OCI-LY3 (cell line): ENCODE measurements around the gene BST1.

ENCODE experiments used
- H2AFZ ChIP-seq: fragments of 200-600, 300-600 bp; shearing (Covaris generic); 2 replicates; pipeline ENCODE4 v1.6.0; 2014; ENCODE audit warnings: antibody characterized with exemption, low read depth, low read length
- H3K27ac ChIP-seq: fragments of 200-600, 300-600 bp; sonication (generic); 2 replicates; pipeline ENCODE4 v1.5.1; 2014; ENCODE audit warnings: mild to moderate bottlenecking, low read length, moderate library complexity, mixed read lengths
- H3K27me3 ChIP-seq: fragments of 200-600, 300-600 bp; sonication (generic); 2 replicates; pipeline ENCODE4 v1.6.1; 2014; ENCODE audit warnings: low read depth, low read length, mixed read lengths
- H3K36me3 ChIP-seq: fragments of 200-600, 300-600 bp; sonication (generic); replicated peaks from 2 replicates; pipeline ENCODE3; 2014; ENCODE audit warnings: low read depth, low read length, mixed read lengths
- H3K4me1 ChIP-seq: fragments of 300-600, 200-600 bp; sonication (generic); 2 replicates; pipeline ENCODE4 v1.6.1; 2014; ENCODE audit warnings: low read length, mixed read lengths
- H3K4me2 ChIP-seq: fragments of 200-600, 300-600 bp; sonication (generic); 2 replicates; pipeline ENCODE4 v1.6.1; 2014; ENCODE audit warnings: low read length, mixed read lengths
- H3K4me3 ChIP-seq: fragments of 300-600, 200-600 bp; sonication (generic); 2 replicates; pipeline ENCODE4 v1.5.1; 2014; ENCODE audit warnings: antibody characterized with exemption, mild to moderate bottlenecking, low read length, moderate library complexity
- H3K79me2 ChIP-seq: fragments of 300-600, 200-600 bp; shearing (Covaris generic); 2 replicates; pipeline ENCODE4 v1.6.1; 2014; ENCODE audit warnings: mild to moderate bottlenecking, low read length, mixed read lengths
- H3K9ac ChIP-seq: fragments of 300-600, 200-600 bp; shearing (Covaris generic); 2 replicates; pipeline ENCODE4 v1.6.0; 2014; ENCODE audit warnings: mild to moderate bottlenecking, low read length, moderate library complexity
- H3K9me3 ChIP-seq: fragments of 200-600, 300-600 bp; shearing (Covaris generic); 2 replicates; pipeline ENCODE4 v1.6.1; 2014; ENCODE audit warnings: low read length, mixed read lengths; ENCODE audit not compliant: insufficient read depth
- H4K20me1 ChIP-seq: fragments of 200-600, 300-600 bp; sonication (generic); 2 replicates; pipeline ENCODE4 v1.6.1; 2016; ENCODE audit warnings: low read length, mixed read lengths; ENCODE audit not compliant: insufficient read depth
- CTCF ChIP-seq: fragments of 200-600, 300-600 bp; sonication (generic); IDR thresholded peaks from 2 replicates; pipeline ENCODE4 v1.5.1; 2014; ENCODE audit warnings: antibody characterized with exemption, low read length, low read depth
- EZH2phosphoT487 ChIP-seq: fragments of 200-600 bp; shearing (Covaris generic); IDR thresholded peaks from 2 replicates; pipeline ENCODE4 v1.6.1; 2018; ENCODE audit warnings: antibody characterized with exemption, mixed run types, low read depth

BST1 gene

GRCh38 chr4:15682242-15683142 lies 20.4 kb upstream of the BST1 start:
- Histone ChIP-seq H3K9ac (peak overlapping the region; percentile 98), H3K79me2 (peaks cover 27% of the 10 kb centered on the region), H3K4me2 (peak overlapping the region; percentile 65), H3K27ac (no peak overlapping the region), H3K9me3 (no peaks in the 10 kb centered on the region), H3K4me3 (peak overlapping the region; percentile 98), H2AFZ (peak overlapping the region; percentile 100), H3K4me1 (peaks cover 13% of the 10 kb centered on the region), H3K27me3 (no peaks in the 10 kb centered on the region), H4K20me1 (no peaks in the 10 kb centered on the region), H3K36me3 (peaks cover 15% of the 10 kb centered on the region)
- TF ChIP-seq CTCF = no peak
- no peak for TF ChIP-seq EZH2phosphoT487

DNA sequence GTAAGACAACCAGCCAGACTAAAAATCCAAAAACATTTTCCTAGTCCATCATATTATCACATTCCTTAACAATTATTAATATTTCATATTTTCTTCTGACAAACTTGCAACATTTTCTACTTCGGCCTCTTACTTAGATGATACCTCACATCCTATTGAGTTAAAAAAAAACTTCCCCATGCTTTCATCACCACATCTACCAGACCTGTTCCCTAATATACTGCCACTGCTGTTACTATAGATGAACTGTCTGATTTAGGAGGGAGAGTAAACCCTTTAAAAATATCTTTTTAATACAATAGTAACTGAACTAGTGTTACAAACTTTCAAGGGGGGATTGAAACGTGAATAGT lies 19.7 kb upstream of the BST1 start:
- peak overlapping the region; percentile 65; the same call in 1 of the 2 replicates for H3K4me2 ChIP-seq
- TF ChIP-seq CTCF (no peak), EZH2phosphoT487 (no peak)
- no peak overlapping the region for H3K4me3 ChIP-seq
- no peaks in the 10 kb centered on the region for H3K27me3 ChIP-seq
- H3K36me3 ChIP-seq = peaks cover 16% of the 10 kb centered on the region
- peaks cover 23% of the 10 kb centered on the region for H3K79me2 ChIP-seq
- H4K20me1 ChIP-seq = no peaks in the 10 kb centered on the region
- H3K4me1 ChIP-seq = peaks cover 13% of the 10 kb centered on the region
- H3K9me3 ChIP-seq = no peaks in the 10 kb centered on the region
- H3K9ac ChIP-seq = no peak overlapping the region
- no peak overlapping the region for H2AFZ ChIP-seq
- no peak overlapping the region for H3K27ac ChIP-seq

DNA sequence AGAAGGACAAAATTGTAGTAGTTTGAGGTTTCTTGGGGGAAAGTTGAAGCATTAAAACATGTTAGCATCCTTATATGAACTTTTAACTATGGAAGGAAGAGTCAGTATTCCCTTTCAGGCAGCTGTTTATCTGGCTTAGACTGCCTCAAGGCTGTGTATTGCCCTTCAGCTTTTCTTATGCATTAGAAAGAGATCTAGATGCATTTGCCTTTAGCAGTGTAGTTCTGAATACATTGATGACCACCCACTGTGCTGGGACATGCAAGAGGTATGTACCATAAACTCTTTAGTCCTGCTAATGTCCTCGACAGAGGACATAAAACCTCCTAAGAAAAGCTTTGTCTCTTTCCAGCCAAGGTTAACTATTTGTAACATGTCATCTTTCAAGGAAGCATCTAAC lies 18.4 kb upstream of the BST1 start:
- Histone ChIP-seq H3K27ac (no peak overlapping the region), H3K27me3 (no peaks in the 10 kb centered on the region), H3K9me3 (no peaks in the 10 kb centered on the region), H2AFZ (no peak overlapping the region), H3K79me2 (peaks cover 20% of the 10 kb centered on the region), H3K4me1 (peaks cover 13% of the 10 kb centered on the region), H3K4me2 (no peak overlapping the region), H3K36me3 (peaks cover 16% of the 10 kb centered on the region), H3K9ac (no peak overlapping the region), H4K20me1 (no peaks in the 10 kb centered on the region), H3K4me3 (no peak overlapping the region)
- no peak for TF ChIP-seq CTCF
- no peak for TF ChIP-seq EZH2phosphoT487

DNA sequence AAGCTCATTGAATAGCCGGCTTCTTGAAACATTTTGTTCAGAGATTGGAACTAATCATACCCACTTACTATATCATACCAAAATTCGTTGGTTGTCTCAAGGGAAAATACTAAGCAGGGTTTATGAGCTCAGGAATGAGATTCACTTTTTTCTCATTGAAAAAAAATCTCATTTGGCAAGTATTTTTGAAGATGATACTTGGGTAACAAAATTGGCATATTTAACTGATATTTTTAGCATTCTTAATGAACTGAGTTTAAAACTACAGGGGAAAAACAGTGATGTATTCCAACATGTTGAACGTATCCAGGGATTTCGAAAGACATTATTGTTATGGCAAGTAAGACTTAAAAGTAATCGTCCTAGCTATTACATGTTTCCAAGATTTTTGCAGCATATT lies 14.8 kb upstream of the BST1 start:
- Histone ChIP-seq H3K4me2 (no peak overlapping the region), H3K27ac (no peak overlapping the region), H3K27me3 (no peaks in the 10 kb centered on the region), H2AFZ (no peak overlapping the region), H3K36me3 (peaks cover 11% of the 10 kb centered on the region), H3K79me2 (no peaks in the 10 kb centered on the region; the same call in 1 of the 2 replicates), H3K4me1 (no peaks in the 10 kb centered on the region), H3K9ac (no peak overlapping the region), H3K9me3 (no peaks in the 10 kb centered on the region), H4K20me1 (no peaks in the 10 kb centered on the region), H3K4me3 (no peak overlapping the region)
- TF ChIP-seq EZH2phosphoT487 = no peak
- no peak for TF ChIP-seq CTCF
